ENCODE measurements around the gene OPA3. TPM values are rescaled to one million over a fixed set of nuclear protein-coding genes. Genes with fewer than 3 reads are reported as not detected.

OPA3 gene
- total RNA-seq, 6 experiments from 2014 or later = 13.3 to 15.5 (median 14.3) TPM

DNA sequence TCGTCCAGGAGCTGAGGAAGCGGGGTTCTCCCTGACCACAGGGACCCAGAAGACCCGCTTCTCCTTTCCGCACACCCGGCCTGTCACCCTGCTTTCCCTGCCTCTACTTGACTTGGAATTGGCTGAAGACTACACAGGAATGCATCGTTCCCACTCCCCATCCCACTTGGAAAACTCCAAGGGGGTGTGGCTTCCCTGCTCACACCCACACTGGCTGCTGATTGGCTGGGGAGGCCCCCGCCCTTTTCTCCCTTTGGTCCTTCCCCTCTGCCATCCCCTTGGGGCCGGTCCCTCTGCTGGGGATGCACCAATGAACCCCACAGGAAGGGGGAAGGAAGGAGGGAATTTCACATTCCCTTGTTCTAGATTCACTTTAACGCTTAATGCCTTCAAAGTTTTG is 58.5 kb downstream of the OPA3 start:
- Mint-ChIP-seq H3K4me3 (no peak overlapping the region), H3K4me1 (ENCODE audit: low read depth) (peaks cover 30% of the 10 kb centered on the region), H3K36me3 (ENCODE audit: low read depth) (peaks cover 44% of the 10 kb centered on the region), H3K9me3 (peaks cover 2% of the 10 kb centered on the region), H3K27me3 (ENCODE audit: insufficient read depth) (peaks cover 14% of the 10 kb centered on the region; the same call in 1 of the 2 replicates), H3K27ac (no peak overlapping the region)
- TF ChIP-seq, protein P1, sequence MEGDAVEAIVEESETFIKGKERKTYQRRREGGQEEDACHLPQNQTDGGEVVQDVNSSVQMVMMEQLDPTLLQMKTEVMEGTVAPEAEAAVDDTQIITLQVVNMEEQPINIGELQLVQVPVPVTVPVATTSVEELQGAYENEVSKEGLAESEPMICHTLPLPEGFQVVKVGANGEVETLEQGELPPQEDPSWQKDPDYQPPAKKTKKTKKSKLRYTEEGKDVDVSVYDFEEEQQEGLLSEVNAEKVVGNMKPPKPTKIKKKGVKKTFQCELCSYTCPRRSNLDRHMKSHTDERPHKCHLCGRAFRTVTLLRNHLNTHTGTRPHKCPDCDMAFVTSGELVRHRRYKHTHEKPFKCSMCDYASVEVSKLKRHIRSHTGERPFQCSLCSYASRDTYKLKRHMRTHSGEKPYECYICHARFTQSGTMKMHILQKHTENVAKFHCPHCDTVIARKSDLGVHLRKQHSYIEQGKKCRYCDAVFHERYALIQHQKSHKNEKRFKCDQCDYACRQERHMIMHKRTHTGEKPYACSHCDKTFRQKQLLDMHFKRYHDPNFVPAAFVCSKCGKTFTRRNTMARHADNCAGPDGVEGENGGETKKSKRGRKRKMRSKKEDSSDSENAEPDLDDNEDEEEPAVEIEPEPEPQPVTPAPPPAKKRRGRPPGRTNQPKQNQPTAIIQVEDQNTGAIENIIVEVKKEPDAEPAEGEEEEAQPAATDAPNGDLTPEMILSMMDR (IDR thresholded peaks at IDR 0.05) = no peak
- DNase-seq = peak; percentile 25

DNA sequence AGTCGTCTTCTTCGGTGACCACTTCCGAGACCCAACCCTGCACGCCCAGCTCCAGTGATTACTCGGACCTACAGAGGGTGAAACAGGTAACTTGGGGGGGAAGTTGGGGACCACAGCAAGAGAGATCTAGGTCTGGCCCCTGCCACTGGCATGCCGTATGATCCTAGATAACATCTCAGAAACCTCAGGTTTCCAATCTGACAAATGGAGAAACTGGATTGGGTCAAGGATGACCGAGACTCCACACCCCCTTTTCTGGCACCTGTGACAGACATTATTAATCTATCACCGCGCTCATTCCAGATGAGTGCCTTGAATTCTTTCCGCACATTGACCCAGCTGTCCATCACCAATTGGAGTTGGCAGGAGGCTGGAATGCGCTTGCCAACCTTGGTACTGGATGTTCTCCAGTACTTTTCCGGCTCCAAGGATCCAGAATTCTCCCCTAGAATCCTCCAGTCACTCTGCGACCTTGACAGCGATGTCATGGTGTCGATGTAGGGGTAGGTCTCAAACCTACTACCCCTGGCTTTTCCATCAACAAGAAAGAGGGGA is 60.0 kb downstream of the OPA3 start:
- no peak overlapping the region for H3K4me3 Mint-ChIP-seq
- TF ChIP-seq, protein P1 (IDR thresholded peaks at IDR 0.05) = no peak
- H3K9me3 Mint-ChIP-seq = no peaks in the 10 kb centered on the region; the same call in 1 of the 2 replicates
- DNase-seq = no peak
- peaks cover 40% of the 10 kb centered on the region for H3K36me3 Mint-ChIP-seq (ENCODE audit: low read depth)
- peaks cover 14% of the 10 kb centered on the region; the same call in 1 of the 2 replicates for H3K27me3 Mint-ChIP-seq (ENCODE audit: insufficient read depth)
- H3K27ac Mint-ChIP-seq = no peak overlapping the region
- H3K4me1 Mint-ChIP-seq (ENCODE audit: low read depth) = peaks cover 30% of the 10 kb centered on the region

DNA sequence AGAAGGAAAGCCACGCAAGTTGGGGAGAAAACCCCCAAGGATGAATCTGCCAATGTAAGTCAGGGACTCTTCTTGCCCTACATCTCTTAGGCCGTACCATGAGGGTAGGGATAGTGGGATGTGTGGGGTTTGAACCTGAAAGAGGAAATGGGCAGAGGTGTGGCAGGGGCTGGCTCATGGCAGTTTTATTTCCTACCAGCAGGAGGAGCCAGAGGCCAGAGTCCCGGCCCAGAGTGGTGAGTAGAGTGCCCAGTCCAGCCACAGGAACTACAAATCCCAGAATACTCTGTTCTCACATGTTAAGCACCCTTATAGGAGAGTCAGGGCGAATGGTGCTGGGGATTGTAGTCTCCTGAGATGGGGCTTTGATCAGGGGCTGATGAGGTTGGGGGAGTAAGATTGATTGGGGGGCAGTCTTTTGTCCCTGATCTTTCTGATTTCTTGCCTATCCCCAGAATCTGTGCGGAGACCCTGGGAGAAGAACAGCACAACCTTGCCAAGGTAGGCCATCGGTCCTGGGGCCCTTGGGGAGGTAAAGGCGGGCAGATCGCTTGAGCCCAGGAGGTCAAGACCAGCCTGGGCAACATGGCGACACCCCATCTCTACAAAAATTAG is 60.9 kb downstream of the OPA3 start:
- peaks cover 34% of the 10 kb centered on the region for H3K36me3 Mint-ChIP-seq (ENCODE audit: low read depth)
- no peaks in the 10 kb centered on the region; the same call in 1 of the 2 replicates for H3K9me3 Mint-ChIP-seq
- TF ChIP-seq, protein P1 (IDR thresholded peaks at IDR 0.05) = peak; percentile 94
- peaks cover 14% of the 10 kb centered on the region; the same call in 1 of the 2 replicates for H3K27me3 Mint-ChIP-seq (ENCODE audit: insufficient read depth)
- peaks cover 30% of the 10 kb centered on the region for H3K4me1 Mint-ChIP-seq (ENCODE audit: low read depth)
- no peak overlapping the region for H3K4me3 Mint-ChIP-seq
- H3K27ac Mint-ChIP-seq = peak overlapping the region; percentile 75
- peak; percentile 74 for DNase-seq

DNA sequence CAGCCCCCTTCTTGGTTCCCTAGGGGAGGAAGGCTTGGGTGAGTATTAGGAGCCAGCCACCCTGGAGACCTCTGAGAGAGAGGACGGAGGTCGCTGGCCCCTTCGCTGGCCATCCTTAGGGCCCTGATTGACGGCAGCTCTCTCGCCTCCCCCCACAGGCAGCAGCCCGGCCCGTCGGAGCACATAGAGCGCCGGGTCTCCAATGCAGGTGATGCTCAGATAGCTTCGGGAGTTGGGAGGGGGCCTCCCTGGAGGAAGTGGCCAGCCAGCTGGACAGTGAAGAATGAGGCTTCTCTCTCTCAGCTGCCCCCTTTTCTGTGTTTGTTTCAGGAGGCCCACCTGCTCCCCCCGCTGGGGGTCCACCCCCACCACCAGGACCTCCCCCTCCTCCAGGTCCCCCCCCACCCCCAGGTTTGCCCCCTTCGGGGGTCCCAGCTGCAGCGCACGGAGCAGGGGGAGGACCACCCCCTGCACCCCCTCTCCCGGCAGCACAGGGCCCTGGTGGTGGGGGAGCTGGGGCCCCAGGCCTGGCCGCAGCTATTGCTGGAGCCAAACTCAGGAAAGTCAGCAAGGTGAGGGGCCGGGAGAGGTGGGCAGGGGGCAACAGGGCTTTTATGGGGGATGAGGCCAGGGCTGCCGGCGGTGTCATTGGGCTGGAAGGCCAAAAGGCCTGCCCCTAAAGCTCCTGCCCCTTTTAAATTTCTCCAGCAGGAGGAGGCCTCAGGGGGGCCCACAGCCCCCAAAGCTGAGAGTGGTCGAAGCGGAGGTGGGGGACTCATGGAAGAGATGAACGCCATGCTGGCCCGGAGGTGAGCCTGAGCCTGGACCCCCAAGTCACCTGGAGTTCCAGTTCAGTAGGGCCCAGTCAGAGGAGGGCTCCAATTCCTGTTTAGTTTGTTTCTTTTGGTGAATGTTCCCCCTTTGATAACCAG is 62.3 kb downstream of the OPA3 start:
- no peaks in the 10 kb centered on the region for H3K9me3 Mint-ChIP-seq
- H3K27ac Mint-ChIP-seq = no peak overlapping the region; the same call in 1 of the 2 replicates

DNA sequence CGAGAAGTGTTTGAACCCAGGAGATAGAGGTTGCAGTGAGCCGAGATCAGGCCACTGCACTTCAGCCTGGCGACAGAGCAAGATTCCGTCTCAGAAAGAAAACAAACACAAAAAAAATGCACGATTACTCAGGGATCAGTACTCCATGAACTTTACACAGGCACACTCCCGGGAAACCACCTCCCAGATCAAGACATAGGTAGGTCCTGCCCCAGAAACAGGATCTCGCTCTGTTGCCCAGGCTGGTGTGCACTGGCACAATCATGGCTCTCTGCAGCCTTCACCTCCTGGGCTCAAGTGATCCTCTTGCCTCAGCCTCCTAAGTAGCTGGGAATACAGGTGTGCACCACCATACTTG is 66.2 kb downstream of the OPA3 start:
- Mint-ChIP-seq H3K4me1 (ENCODE audit: low read depth) (peaks cover 20% of the 10 kb centered on the region), H3K4me3 (no peak overlapping the region), H3K27me3 (ENCODE audit: insufficient read depth) (peaks cover 2% of the 10 kb centered on the region; the same call in 1 of the 2 replicates), H3K27ac (no peak overlapping the region), H3K9me3 (no peaks in the 10 kb centered on the region), H3K36me3 (ENCODE audit: low read depth) (peaks cover 9% of the 10 kb centered on the region)
- no peak for DNase-seq
- TF ChIP-seq, protein P1 (IDR thresholded peaks at IDR 0.05) = no peak

More for the DNA sequence above, 62.3 kb downstream of the OPA3 start:
- no peak for DNase-seq
- Mint-ChIP-seq H3K27me3 (ENCODE audit: insufficient read depth) (peaks cover 10% of the 10 kb centered on the region; the same call in 1 of the 2 replicates), H3K4me1 (ENCODE audit: low read depth) (peaks cover 21% of the 10 kb centered on the region), H3K36me3 (ENCODE audit: low read depth) (peaks cover 23% of the 10 kb centered on the region), H3K4me3 (no peak overlapping the region)
- TF ChIP-seq, protein P1 (IDR thresholded peaks at IDR 0.05) = no peak

Measured in HFFc6 (cell line).